ENCODE measurements around the gene GABRG3.

Gene GABRG3

DNA sequence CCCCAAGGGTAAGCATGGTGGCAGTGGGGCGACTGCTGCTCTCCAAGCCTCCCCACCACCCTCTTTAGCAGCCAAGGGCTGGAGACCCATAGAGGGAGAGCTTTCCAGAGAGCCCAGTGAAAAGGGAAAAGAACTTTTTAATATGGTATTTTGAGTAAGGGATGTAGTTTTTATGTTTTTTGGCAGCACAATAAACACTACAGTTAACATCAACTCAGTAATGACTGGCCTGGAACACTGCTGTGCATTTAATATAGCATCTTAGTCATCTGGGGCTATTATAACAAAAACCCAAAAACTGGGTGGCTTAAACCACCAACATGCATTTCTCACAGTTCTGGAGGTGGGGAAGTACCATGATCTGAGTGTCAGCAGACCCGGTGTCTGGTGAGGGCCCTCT lies 495.8 kb downstream of the GABRG3 start:
- no peak for DNase-seq (ENCODE audit: low read depth)

DNA sequence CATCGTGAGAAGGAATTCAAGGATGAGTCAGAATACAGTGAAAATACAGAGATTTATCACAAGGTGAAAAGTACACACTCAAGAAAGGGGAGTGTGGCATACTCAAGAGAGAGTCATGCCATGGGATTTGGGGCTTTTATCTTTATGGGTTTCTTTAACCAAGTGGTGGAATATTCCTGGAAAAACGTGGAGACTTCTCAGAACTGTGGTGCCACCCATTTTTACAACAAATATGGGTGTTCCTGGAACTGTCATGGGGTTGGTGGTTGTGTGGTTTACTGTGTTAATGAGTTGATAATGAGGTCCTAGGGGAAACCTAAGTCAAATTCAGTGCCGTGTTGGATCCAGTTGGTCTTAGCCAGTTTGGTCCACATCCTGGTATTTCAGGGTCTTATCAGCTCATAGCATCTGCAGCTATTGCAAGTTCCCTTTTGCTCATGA lies 497.2 kb downstream of the GABRG3 start:
- no peak for DNase-seq (ENCODE audit: low read depth)

DNA sequence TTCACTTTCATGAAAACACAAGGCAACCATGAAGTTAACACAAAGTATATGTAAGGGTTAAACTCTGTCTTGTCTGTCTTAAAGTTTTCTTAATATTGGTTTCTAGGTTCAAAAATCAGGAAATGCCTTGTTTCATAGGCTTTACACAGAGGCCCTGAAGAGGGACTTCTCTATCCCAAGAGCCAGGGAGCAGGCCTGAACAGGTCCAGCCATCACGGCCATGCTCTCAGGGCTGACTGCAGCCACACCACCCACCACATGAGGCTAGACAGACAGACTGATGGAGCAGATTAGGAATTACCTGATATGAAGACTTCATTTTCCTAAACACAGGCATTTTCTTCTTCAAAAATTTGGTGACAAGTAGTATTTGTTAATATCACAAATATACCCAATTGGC lies 502.9 kb downstream of the GABRG3 start:
- no peak for DNase-seq (ENCODE audit: low read depth)

DNA sequence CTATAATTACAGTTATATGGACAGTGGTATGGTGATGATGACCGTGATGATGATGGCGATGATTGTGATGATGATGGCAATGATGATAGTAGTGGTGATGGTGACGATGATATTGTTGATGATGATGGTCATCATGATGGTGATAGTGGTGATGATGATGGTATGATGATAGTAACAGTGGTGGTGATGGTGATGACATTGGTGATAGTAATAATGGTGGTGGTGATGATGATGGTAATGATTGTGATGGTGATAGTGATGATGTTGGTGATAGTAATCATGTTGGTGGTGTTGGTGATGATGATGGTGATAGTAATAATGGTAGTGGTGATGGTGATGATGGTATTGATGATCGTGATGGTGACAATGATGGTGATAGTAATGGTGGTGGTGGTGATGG lies 504.4 kb downstream of the GABRG3 start:
- no peak for DNase-seq (ENCODE audit: low read depth)

DNA sequence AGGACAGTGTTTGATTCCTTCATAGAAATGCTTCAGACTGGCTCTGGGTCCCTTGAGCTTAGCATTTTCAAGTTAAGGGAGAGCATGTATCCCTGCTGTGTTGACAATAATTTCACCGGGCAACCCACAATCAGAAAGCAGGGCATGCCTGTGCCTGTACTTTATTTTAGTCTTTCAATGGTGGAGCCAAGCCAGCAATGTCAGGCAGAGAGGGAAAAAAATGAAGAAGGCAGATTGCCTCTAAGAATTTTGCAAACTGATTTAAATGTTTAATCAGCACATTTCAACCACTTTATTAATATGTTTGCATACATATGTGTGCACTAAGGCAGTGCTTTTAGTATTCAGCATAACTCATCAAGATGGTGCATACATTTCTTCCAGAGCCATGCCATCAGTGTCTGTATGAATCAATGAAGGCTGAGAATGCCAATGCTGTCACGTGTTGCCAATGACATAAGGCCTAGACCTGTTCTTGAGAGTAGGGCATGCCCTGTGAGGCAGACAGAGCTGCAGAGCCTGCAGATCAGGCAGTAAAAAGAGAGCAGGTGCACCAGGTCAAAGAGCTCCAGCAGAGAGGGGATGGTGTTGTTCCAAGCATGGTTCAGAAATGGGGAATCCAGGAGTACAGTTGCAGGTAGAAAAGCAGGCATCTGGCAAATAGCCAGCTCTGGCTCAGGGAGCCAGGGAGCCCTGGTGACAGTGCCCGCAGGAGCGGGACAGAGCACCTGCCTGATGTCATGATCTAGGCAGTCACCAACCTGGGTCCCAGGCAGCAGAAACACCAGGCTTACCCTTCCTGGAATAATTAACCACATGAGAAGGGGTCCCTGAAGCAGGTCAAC lies 508.5 kb downstream of the GABRG3 start:
- DNase-seq (ENCODE audit: low read depth) = no peak

DNA sequence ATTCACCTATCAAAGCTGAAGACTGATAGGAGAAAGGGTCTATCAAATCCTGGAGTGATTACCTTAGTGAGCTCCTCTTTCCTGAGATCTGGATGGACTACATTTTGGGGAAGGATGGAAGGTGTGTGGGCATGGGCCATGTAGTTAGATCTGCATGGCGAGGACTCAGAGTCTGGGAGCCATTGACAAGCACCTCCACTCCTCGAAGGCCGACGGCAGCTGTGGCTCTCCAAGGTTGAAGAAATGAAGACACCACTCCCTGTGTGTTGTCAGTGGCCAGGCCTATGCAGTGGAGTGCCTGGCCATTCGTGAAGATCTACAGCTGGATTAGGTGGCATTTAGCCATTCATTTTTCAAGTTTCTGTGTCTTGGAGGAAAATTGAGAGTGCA lies 509.2 kb downstream of the GABRG3 start:
- no peak for DNase-seq (ENCODE audit: low read depth)

DNA sequence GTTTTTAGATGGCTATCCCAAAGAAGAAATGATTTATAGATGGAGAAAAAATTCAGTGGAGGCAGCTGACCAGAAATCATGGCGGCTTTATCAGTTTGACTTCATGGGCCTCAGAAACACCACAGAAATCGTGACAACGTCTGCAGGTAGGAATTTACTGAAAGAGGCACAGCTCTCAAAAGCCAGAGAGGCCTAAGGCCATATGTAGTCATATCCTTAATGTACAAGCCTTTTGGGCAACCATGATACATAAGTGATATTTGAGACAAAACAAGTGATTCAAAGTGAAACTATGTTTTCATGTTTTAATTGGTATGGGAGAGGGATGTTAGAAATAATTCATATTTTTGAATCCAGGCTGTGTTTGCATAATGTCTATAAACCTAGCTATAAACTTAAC lies 509.7 kb downstream of the GABRG3 start:
- DNase-seq (ENCODE audit: low read depth) = no peak

DNA sequence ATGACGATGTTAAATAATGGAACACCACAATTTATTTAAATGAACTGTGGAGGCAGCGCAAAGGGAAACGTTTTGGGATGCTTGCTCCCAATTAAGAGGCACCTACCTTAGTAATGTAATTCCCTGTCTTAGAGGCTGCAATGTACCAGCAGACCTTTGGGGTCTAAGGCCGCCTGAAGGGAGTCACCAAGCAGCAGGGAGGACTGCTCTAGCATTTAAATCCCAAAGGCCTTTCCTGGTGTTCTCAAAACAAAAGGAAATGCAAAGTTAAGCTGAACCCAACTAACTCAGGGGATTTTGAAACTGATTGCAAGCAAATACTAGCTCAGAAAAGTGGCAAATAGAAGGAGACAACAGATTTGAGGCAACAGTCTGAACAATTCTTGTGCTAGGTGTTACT lies 510.8 kb downstream of the GABRG3 start:
- DNase-seq (ENCODE audit: low read depth) = no peak

DNA sequence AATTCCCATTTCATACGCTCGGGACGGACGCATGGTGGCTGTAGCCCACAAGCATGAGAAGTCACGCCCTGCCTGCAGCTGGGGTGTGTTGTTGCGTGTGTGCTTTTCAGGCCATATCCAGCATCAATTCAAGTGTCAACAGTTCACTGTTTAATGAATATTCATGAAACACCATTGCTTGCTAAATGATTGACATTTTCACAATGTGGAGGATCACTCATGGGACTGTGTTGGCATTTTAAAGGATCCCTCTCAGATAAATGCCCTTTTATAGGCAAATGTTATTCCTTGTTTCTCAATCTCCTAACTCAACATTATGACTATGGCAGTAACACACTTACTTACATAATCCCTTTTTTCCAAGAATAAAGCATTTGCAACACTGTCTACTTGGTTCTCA lies 511.3 kb downstream of the GABRG3 start:
- DNase-seq (ENCODE audit: low read depth) = no peak

DNA sequence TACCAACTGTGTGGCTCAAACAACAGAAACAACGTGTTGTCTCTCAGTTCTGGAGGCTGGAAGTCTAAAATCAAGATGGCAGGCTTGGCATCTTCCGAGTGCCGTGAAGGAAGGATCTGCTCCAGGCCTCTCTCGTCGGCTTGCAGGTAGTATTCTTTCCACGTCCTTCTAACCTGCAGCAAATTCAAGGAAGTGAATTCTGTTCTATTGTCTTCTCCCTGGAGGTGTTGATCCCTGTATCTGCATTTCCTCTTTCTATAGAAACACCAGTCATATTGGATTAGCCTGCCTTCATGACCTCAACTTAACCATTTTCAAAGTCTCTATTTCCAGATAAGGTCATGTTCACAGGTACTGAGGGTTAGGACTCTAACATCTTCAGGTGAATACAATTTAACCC lies 512.1 kb downstream of the GABRG3 start:
- no peak for DNase-seq (ENCODE audit: low read depth)

DNA sequence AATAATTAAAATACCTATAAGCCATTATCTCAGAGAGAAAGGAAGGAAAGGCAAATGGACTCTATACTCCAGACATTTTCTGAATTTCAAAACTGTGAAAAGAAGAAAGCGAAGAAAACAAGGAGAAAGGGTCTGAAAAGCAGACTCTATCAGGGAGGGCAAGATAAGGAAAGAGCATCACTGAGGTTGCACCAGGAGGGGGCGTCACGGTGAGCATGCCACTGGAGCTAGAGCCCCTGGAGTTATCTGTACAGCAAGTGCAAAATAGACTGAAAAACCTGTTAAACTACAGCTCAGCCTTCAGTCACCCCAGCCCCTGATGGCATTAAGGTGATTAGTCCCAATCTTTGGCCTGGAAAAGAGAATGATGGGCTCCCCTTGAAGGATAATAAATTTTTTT lies 514.3 kb downstream of the GABRG3 start:
- DNase-seq (ENCODE audit: low read depth) = no peak

DNA sequence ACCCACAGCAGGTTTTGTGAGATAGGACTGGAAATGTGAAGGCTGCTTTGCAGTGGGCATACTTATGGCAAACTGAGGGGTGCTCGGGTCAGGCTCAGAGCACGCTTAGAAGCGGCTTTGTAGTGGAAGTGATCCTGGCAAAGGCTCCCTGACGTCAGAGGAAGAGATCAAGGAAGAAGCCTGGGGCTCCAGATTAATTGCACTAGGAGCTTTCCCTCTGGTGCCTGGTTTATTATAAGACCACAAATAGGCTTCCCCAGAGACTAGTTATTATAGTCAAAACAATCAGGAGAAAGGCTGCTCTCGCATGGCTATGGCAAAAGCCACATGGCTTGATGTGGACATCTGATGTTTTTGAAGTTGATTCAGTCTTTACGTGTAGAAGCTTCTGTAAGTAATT lies 515.1 kb downstream of the GABRG3 start:
- DNase-seq (ENCODE audit: low read depth) = no peak

DNA sequence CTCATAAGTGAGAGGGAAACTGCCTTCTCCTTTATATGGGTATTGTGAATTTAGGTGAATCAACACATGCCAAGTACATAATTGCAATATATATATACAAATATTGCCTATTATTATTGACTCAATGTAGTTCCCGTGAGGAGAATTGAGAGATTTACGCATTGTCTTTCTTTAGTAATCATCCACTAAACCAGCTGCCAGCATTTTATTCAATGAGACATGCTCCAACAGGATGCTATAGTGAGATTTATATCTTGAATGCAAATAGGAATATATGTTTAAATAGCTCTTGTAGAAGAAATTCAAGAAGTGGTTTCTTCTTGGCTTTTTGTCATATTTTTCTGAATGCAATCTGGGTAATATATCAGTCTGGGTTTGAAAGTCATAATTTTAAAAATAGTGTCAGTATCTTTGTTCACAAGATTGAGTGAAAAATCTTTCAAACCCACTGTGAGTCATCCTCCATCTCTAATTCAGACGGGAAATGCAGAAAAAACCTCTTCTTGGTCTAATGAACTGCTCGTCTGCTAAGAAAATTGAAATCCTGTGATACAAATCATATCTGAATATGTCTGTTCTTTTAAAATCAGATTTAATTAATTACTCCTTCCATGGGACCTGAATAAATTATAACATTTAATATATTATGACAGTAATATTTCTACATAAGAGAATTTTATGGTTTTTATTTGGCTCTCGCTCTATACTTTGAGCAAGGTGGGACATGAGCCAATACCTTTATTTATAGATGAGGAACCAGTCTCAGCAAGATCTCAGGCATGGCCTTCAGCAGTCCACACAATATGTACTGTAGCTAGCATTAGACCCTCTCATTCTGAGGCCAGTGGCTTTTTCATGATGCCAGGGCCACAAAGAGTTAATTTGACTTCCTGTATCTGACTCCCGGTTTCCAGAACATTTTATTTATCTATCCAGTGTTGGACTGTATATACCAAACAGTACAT lies 516.0 kb downstream of the GABRG3 start:
- DNase-seq (ENCODE audit: low read depth) = no peak

DNA sequence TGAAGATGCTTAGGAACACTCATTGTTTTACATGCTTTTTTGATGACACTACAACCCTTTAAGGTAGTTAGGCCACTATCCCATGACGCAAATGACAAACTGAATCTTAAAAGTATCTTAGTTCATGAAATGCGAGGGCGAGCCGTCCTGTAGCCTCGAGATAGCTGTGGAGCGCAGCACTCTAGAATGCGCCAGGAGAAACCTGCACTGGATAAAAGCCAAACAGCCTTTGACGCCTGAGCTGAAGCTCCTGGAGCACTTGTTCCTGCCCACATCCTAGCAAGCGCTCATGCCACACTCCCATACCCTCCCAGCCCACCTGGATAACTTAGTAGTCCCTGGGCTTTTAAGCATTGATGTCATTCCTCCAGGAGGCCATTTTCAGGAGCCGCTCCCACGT lies 516.9 kb downstream of the GABRG3 start:
- no peak for DNase-seq (ENCODE audit: low read depth)

DNA sequence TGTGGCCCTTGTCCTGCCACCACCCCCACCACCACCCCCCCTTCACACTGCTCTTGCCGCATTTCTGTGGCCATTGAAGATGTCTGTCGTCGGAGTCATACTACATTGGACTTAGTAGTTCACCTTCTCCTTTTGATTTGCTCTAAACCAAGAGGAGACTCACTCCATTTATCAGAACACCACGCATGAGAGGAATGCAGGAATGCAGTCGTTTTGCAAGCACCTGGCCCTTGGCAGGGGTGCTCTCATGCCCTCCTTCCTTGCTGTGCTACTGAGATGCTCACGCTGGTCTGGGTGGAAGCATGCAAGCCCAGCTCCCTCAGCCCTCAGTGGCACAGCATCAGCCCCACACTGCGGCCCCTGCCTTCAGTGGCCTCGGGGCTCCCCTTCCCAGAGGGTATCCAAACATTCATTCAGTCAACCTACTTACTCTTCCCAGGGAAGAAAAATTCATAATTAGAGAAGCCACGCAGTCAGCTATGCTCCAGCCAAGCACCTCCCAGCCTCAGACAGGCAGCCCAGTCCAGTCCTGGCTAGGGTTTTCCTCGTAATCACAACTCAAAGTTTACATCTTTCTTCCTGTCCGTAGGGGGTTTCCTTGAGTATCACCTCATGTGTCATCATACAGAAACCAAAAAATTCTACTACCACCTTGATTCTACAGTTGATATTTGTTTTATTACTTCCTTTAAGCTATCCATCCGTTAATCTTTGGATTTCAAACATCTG lies 520.0 kb downstream of the GABRG3 start:
- no peak for DNase-seq (ENCODE audit: low read depth)

DNA sequence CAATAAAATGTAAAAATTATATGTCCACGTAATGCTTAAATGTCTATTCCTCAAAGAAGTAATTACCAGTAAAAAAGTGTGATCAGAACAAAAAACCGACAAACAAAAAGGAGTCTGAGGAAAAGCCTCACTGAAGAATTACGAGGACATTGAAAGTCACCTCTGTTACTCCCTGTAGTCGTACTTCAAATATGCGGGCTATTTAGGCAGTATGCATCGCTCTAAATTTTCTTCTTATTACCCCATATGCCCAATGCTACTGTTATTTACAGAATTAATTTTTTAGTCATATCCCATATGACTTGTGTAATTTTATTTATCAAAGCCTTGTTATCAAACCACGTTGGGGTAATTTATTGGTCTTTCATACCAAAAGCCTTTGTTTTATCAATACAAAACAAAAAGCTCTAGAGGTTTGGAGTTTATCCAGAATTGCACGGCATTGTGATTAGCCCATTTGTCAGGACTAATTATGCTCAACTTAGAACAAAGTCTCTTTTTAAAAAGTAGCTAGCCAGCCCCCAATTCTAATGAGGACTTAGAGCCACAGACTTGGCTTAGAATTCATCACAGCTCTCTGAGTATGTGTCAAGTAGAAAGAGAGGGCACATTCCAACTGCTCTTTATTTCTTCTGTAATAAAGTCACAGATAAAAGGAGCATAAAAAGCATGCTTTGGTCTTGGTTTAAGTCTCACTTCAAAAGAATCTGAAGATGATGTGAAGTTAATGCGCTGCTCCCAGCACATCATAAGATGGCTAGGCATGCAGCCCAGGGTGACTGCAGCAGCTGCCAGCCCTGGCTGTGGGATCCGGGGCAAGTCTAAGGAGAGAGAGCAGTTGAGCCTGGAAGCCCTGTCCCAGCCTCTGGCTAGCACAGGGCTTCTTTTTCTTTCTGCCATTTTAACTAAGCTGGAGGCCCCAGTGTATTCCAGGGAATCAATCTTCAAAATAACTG lies 521.0 kb downstream of the GABRG3 start:
- no peak for DNase-seq (ENCODE audit: low read depth)

DNA sequence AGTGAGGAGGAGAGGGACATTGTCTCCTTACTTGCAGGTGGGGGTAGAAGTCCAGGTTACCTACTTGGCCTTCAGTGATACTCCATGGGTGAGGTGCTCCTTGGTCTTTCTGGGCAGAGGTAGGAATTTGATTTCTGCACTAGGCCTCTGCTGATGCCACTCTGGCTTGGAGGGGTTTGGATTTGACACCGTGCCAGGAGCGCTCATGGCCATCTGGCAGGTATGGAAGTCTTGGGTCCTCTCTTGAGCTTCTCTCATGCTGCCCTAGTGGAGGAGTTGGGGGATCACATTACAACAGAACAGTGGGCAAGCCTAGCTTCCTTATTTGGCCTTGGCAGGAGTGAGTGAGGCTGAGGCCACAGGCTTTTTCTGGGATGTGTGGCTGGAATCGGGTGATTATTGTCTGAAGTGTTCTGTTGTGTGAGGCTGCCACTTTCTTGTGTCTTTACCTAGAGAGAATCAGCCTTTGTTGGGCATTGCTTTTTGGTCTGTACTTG lies 525.0 kb downstream of the GABRG3 start:
- DNase-seq (ENCODE audit: low read depth) = no peak

DNA sequence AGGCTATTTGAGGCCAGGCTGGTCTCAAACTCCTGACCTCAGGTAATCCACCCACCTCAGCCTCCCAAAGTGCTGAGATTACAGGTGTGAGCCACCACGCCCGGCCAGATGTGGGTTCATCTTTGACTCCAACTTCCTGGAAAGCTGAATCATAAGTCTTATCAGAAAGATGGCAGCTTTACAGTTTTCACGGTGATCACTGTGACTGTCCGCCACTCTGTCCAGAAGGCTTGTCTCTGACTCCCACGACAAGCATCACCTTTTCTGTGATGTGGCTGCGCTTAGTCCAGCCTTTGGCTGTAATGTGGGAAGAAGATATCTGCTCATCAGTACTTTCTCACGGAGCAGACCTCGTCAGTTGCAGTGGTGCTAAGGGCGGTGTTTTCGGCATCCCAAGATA lies 527.7 kb downstream of the GABRG3 start:
- no peak for DNase-seq (ENCODE audit: low read depth)

DNA sequence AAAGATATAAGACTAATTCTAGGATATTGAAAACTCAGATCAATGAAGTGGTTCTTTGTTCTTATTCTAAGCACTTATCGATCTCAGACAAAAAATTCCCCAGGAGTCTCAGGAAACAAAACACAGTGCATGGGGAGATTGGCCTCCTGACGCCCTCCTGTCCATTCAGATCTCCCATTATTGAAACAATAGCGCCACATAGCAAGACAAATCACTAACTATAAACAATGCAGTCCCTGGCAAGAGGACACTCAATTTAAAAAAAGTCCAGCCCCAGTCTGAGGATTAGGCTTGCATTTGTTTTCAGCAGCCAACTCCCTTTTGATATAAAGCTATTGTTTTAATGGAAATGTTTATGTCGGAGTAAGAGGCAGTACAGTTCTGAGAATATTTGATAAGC lies 528.2 kb downstream of the GABRG3 start:
- DNase-seq (ENCODE audit: low read depth) = no peak

DNA sequence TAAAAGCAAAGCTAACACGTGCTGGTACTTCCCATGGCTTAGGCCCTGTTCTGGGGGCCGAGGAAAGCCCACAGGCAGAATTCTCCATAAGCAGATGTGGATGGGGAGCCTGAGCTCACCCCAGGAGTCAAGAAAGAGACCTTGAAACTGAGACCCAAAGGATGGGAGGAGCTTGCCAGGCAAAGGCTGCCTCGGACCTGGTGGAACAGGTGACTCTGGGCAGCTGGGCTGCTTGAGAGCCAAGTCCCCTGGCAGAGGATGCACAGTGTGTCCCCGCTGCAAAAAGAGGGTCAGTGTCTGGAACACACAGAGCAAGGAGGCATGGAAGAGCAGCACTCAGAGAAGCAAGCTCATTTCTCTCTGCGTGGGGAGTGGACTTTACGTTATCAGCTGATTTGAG lies 528.7 kb downstream of the GABRG3 start:
- DNase-seq (ENCODE audit: low read depth) = no peak

DNA sequence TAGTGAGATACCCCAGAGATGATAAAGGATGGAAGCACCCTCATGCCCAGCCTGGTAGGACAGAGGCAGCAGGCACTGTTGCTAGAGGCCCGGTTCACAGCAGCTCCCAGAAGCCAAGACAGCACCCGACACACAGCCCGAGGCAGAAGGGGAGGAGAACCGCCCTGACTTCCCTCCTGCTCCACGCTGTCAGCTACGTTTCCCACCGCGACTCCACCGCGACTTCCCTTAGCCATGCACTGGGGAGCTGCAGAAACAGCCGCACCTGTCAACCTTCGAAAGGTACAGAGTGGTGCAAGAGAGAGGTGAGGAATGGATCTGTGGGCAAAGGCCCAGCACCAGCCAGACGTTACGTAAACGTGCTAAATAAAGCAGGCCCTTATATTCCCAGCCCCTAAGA lies 529.2 kb downstream of the GABRG3 start:
- DNase-seq (ENCODE audit: low read depth) = no peak
